HCT116 (cell line): Measurements from ENCODE around the gene TBC1D2B. TPM values are rescaled to one million over a fixed set of nuclear protein-coding genes. Genes with fewer than 3 reads are reported as not detected.

Experiments used
- ATAC-seq: fragments of 200-7000 bp; cut with Tn5 transposase; 2 replicates; pipeline ENCODE4 v1.9.1; 2020; ENCODE audit warnings: mild to moderate bottlenecking, moderate library complexity
- BruUV-seq: library from RNA; stranded (reverse); fragments of 400-500 nt; replicated peaks from 2 replicates; lab custom pipeline; 2021; lab: Mats Ljungman, UMichigan
- CTCF ChIA-PET: fragments of 300-600 bp; sonication (Branson Sonifier 250); formaldehyde crosslinking; loops from one replicate; lab custom pipeline; 2021; ENCODE audit warnings: antibody characterized with exemption; lab: Charles Lee
- POLR2A ChIA-PET: fragments of 300-600, 350-600 bp; sonication (Branson Sonifier 250); formaldehyde crosslinking; loops from one replicate; lab custom pipeline; 2021; ENCODE audit warnings: antibody characterized with exemption; lab: Charles Lee
- RAD21 ChIA-PET, 2 experiments: fragments of 300-600 bp; sonication (Branson Sonifier 250); formaldehyde crosslinking; loops; one replicate each; lab custom pipeline; 2023; ENCODE audit warnings: low total read pairs in 2 of 2; ENCODE audit not compliant: uncharacterized antibody in 2 of 2, unreplicated experiment in 2 of 2, low non-redundant PET in 1 of 2; lab: Charles Lee
- DNase-seq: peaks from one replicate; pipeline ENCODE4 v3.0.0-alpha.2; 2010; ENCODE audit warnings: low read depth, low spot score
- H2AFZ ChIP-seq: fragments of 200-600 bp; shearing (Covaris generic), sonication (generic); 2 replicates; pipeline ENCODE4 v1.6.1; 2017; ENCODE audit warnings: low read depth, mixed run types, mixed read lengths, antibody characterized with exemption, low read length; ENCODE audit not compliant: poor library complexity, severe bottlenecking
- H3K27ac ChIP-seq: 2 replicates; pipeline ENCODE4 v1.5.1; 2012; ENCODE audit warnings: low read depth, low read length
- H3K27me3 ChIP-seq: fragments of 200-600 bp; sonication (generic); 2 replicates; pipeline ENCODE4 v1.6.1; 2016; ENCODE audit warnings: mixed run types, low read length, mixed read lengths; ENCODE audit not compliant: insufficient read depth
- H3K36me3 ChIP-seq, 2 experiments: fragments of 200-500 bp in 1 of 2; fragments of 200-600 bp in 1 of 2; sonication (Bioruptor generic) in 1 of 2; sonication (generic) in 1 of 2; 2 replicates each; pipeline versions ENCODE4 v1.5.1 to v1.6.1; 2014 to 2016; ENCODE audit warnings: low read length in 2 of 2, inconsistent platforms in 1 of 2, mixed read lengths in 1 of 2, mixed run types in 1 of 2; ENCODE audit not compliant: insufficient read depth in 2 of 2, control insufficient read depth in 1 of 2
- H3K4me1 ChIP-seq, 2 experiments: fragments of 200-600 bp in 1 of 2; sonication (generic) in 1 of 2; 2 replicates each; pipeline versions ENCODE4 v1.5.1 to v1.6.1; 2012 to 2017; ENCODE audit warnings: low read length in 2 of 2, inconsistent platforms in 1 of 2, mild to moderate bottlenecking in 1 of 2, mixed read lengths in 1 of 2, mixed run types in 1 of 2, moderate library complexity in 1 of 2; ENCODE audit not compliant: insufficient read depth in 2 of 2, control insufficient read depth in 1 of 2
- H3K4me2 ChIP-seq: fragments of 200-600 bp; sonication (generic); 2 replicates; pipeline ENCODE4 v1.6.1; 2017; ENCODE audit warnings: mixed run types, low read length, mixed read lengths
- H3K4me3 ChIP-seq, 2 experiments: fragments of 200-600 bp in 1 of 2; sonication (generic) in 1 of 2; replicated peaks in 1 of 2; 2 replicates each; pipeline ENCODE4 v1.5.1; 2011 to 2016; ENCODE audit warnings: low read length in 2 of 2, control low read depth in 1 of 2, low read depth in 1 of 2, mild to moderate bottlenecking in 1 of 2, mixed read lengths in 1 of 2, mixed run types in 1 of 2
- H3K79me2 ChIP-seq: fragments of 200-600 bp; sonication (generic); 2 replicates; pipeline ENCODE4 v1.6.1; 2017; ENCODE audit warnings: mild to moderate bottlenecking, mixed run types, low read length, moderate library complexity, mixed read lengths; ENCODE audit not compliant: insufficient read depth
- H3K9ac ChIP-seq: fragments of 200-600 bp; sonication (generic); 2 replicates; pipeline ENCODE4 v1.6.1; 2016; ENCODE audit warnings: low read length, mixed read lengths
- H3K9me2 ChIP-seq: fragments of 200-600 bp; sonication (generic), shearing (Covaris generic); 2 replicates; pipeline ENCODE4 v1.6.1; 2017; ENCODE audit warnings: mixed run types, mild to moderate bottlenecking, moderate library complexity; ENCODE audit not compliant: insufficient read depth
- H3K9me3 ChIP-seq, 2 experiments: fragments of 200-500 bp in 1 of 2; fragments of 200-600 bp in 1 of 2; sonication (Bioruptor generic) in 1 of 2; sonication (generic) in 1 of 2; 2 replicates each; pipeline ENCODE4 v1.6.1; 2014 to 2017; ENCODE audit warnings: low read length in 2 of 2, mixed read lengths in 2 of 2, inconsistent platforms in 1 of 2, low read depth in 1 of 2, mild to moderate bottlenecking in 1 of 2, mixed run types in 1 of 2, moderate library complexity in 1 of 2; ENCODE audit not compliant: control insufficient read depth in 1 of 2, insufficient read depth in 1 of 2
- H4K20me1 ChIP-seq: fragments of 200-600 bp; sonication (generic), shearing (Covaris generic); 2 replicates; pipeline ENCODE4 v1.6.1; 2017; ENCODE audit warnings: mixed run types, mild to moderate bottlenecking, moderate library complexity; ENCODE audit not compliant: insufficient read depth
- ATF3 ChIP-seq: IDR thresholded peaks from 2 replicates; pipeline ENCODE4 v1.6.1; 2012
- CBX3 ChIP-seq: IDR thresholded peaks from 2 replicates; pipeline ENCODE4 v1.6.1; 2012; ENCODE audit warnings: low read depth
- CEBPB ChIP-seq: IDR thresholded peaks from 2 replicates; pipeline ENCODE4 v1.6.1; 2012; ENCODE audit warnings: low read depth
- EGR1 ChIP-seq: IDR thresholded peaks from 2 replicates; pipeline ENCODE4 v1.6.1; 2012; ENCODE audit warnings: low read depth
- ELF1 ChIP-seq: IDR thresholded peaks from 2 replicates; pipeline ENCODE4 v1.6.1; 2012; ENCODE audit warnings: low read depth, borderline replicate concordance
- EZH2 ChIP-seq: fragments of 200-600 bp; sonication (generic); IDR thresholded peaks from 2 replicates; pipeline ENCODE4 v1.6.1; 2017; ENCODE audit warnings: antibody characterized with exemption, mixed run types
- JUND ChIP-seq: IDR thresholded peaks from 2 replicates; pipeline ENCODE4 v1.6.1; 2012
- POLR2A ChIP-seq: IDR thresholded peaks from 2 replicates; pipeline ENCODE4 v1.7.0; 2011; ENCODE audit warnings: borderline replicate concordance; ENCODE audit not compliant: insufficient read depth, insufficient read length; ENCODE audit errors: extremely low read depth
- POLR2AphosphoS5 ChIP-seq: IDR thresholded peaks from 2 replicates; pipeline ENCODE4 v1.6.1; 2011; ENCODE audit warnings: mild to moderate bottlenecking, low read depth, low read length, moderate library complexity
- RAD21 ChIP-seq: IDR thresholded peaks from 2 replicates; pipeline ENCODE4 v1.6.1; 2012; ENCODE audit warnings: low read depth, mild to moderate bottlenecking
- REST ChIP-seq: IDR thresholded peaks from 2 replicates; pipeline ENCODE4 v1.6.1; 2012; ENCODE audit warnings: low read depth
- SIN3A ChIP-seq: IDR thresholded peaks from 2 replicates; pipeline ENCODE4 v1.6.1; 2012; ENCODE audit warnings: low read depth
- SP1 ChIP-seq: IDR thresholded peaks from 2 replicates; pipeline ENCODE4 v1.6.1; 2012; ENCODE audit warnings: low read depth
- SRF ChIP-seq: IDR thresholded peaks from 2 replicates; pipeline ENCODE4 v1.6.1; 2012; ENCODE audit warnings: low read depth
- TCF7L2 ChIP-seq: IDR thresholded peaks from 2 replicates; pipeline ENCODE4 v1.7.0; 2011; ENCODE audit warnings: borderline replicate concordance, inconsistent platforms; ENCODE audit not compliant: insufficient read depth, insufficient read length; ENCODE audit errors: extremely low read depth
- intact Hi-C: fragments of 100-400 bp; cut with micrococcal nuclease; formaldehyde crosslinking; loops from 2 replicates; pipeline ENCODE4 v1.10.0; 2022
- total RNA-seq: library from RNA; stranded (reverse); gene quantifications from one replicate; pipeline ENCODE4 v1.2.1, GENCODE V29; 2021; ENCODE audit not compliant: unreplicated experiment
- TF ChIP-seq, protein P1 (sequence below), 3 experiments: fragments of 200-600 bp in 1 of 3; sonication (generic) in 1 of 3; IDR thresholded peaks in 2 of 3; conservative IDR thresholded peaks in 1 of 3; 2 replicates each; pipeline ENCODE4 v1.5.1; 2012 to 2017; ENCODE audit warnings: low read depth in 2 of 3, low read length in 2 of 3, antibody characterized with exemption in 1 of 3, borderline replicate concordance in 1 of 3, control low read depth in 1 of 3, mild to moderate bottlenecking in 1 of 3, mixed read lengths in 1 of 3, mixed run types in 1 of 3, moderate library complexity in 1 of 3; ENCODE audit not compliant: insufficient read depth in 1 of 3

TBC1D2B gene
- total RNA-seq, 1 experiment from 2014 or later: 16.6 TPM

- no peaks in the 10 kb centered on the region for H4K20me1 ChIP-seq
- H3K9me2 ChIP-seq: no peaks in the 10 kb centered on the region
- H3K36me3 ChIP-seq: no peaks in the 10 kb centered on the region
- no peaks in the 10 kb centered on the region for H3K27me3 ChIP-seq
- no peak overlapping the region for H3K4me2 ChIP-seq
- no peak overlapping the region for H3K27ac ChIP-seq
- TF ChIP-seq SP1: no peak
- no peak for TF ChIP-seq SRF
- no peak for TF ChIP-seq POLR2A
- TF ChIP-seq TCF7L2: no peak
- no peak for TF ChIP-seq EGR1
- TF ChIP-seq POLR2AphosphoS5: no peak
- TF ChIP-seq ELF1: no peak
- no peak for TF ChIP-seq JUND
- TF ChIP-seq ATF3: no peak
- TF ChIP-seq RAD21: no peak
- no peak for TF ChIP-seq SIN3A
- TF ChIP-seq, protein P1, sequence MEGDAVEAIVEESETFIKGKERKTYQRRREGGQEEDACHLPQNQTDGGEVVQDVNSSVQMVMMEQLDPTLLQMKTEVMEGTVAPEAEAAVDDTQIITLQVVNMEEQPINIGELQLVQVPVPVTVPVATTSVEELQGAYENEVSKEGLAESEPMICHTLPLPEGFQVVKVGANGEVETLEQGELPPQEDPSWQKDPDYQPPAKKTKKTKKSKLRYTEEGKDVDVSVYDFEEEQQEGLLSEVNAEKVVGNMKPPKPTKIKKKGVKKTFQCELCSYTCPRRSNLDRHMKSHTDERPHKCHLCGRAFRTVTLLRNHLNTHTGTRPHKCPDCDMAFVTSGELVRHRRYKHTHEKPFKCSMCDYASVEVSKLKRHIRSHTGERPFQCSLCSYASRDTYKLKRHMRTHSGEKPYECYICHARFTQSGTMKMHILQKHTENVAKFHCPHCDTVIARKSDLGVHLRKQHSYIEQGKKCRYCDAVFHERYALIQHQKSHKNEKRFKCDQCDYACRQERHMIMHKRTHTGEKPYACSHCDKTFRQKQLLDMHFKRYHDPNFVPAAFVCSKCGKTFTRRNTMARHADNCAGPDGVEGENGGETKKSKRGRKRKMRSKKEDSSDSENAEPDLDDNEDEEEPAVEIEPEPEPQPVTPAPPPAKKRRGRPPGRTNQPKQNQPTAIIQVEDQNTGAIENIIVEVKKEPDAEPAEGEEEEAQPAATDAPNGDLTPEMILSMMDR (IDR thresholded peaks at IDR 0.05 in 2 of 3, conservative IDR thresholded peaks at IDR 0.05 in 1 of 3; ENCODE audit: borderline replicate concordance in 1 of 3, insufficient read depth in 1 of 3, low read depth in 2 of 3, low read length in 2 of 3): no peak
- no peak for TF ChIP-seq REST
- no peak for TF ChIP-seq CBX3
- no peak for TF ChIP-seq CEBPB
- no peak for TF ChIP-seq EZH2
- ATAC-seq (no peak), DNase-seq (no peak)
- intact Hi-C loops: no loop called here
- no peaks in the 10 kb centered on the region for H3K9me3 ChIP-seq
- ChIA-PET POLR2A (no interaction called here), RAD21 (no interaction called here), CTCF (no interaction called here)
- H3K4me1 ChIP-seq: peaks cover 8 to 14% of the 10 kb centered on the region in 2 experiments; a peak in 2 of 4 replicates
- no peak overlapping the region for H3K9ac ChIP-seq
- H3K79me2 ChIP-seq: peaks cover 38% of the 10 kb centered on the region; the same call in 1 of the 2 replicates
- H2AFZ ChIP-seq: no peak overlapping the region
- BruUV-seq: no TSS peak
- no peak overlapping the region for H3K4me3 ChIP-seq
Measured at GRCh38 chr15:78069052-78069414, 8.5 kb downstream of the TBC1D2B start.
